Endothelial cell of umbilical vein (primary cell): ENCODE results near the gene GFER. TPM values are rescaled to one million over a fixed set of nuclear protein-coding genes. Genes with fewer than 3 reads are reported as not detected.

Source experiments
- BruUV-seq: library from RNA; stranded (reverse); fragments of 400-500 nt; replicated peaks from 2 replicates; lab custom pipeline; 2021; lab: Mats Ljungman, UMichigan
- CTCF ChIA-PET: fragments of 300-600, 350-600 bp; sonication (Branson Sonifier 250); formaldehyde crosslinking; loops from one replicate; lab custom pipeline; 2021; ENCODE audit warnings: antibody characterized with exemption, inconsistent platforms; lab: Charles Lee
- POLR2A ChIA-PET: fragments of 300-600, 350-600 bp; sonication (Branson Sonifier 250); formaldehyde crosslinking; loops from one replicate; lab custom pipeline; 2021; ENCODE audit warnings: antibody characterized with exemption, inconsistent platforms; lab: Charles Lee
- DNase-seq: peaks from one replicate; pipeline ENCODE4 v3.0.0-alpha.2; 2011; ENCODE audit warnings: low read depth, low spot score
- FAIRE-seq: peaks from 2 replicates; lab custom pipeline; 2011; peaks lifted over from hg19 to GRCh38; lab: Jason Lieb, UNC
- H2AFZ ChIP-seq: 2 replicates; pipeline ENCODE4 v1.6.0; 2012; ENCODE audit warnings: low read depth, low read length, control low read depth, inconsistent platforms
- H3K27ac ChIP-seq: 2 replicates; pipeline ENCODE4 v1.5.1; 2011; ENCODE audit warnings: low read depth, mild to moderate bottlenecking, control low read depth, low read length, moderate library complexity; ENCODE audit not compliant: insufficient read depth
- H3K27me3 ChIP-seq, 2 experiments: 2 replicates each; pipeline versions ENCODE4 v1.6.0 to v1.6.1; 2011; ENCODE audit warnings: low read length in 2 of 2, mixed read lengths in 1 of 2; ENCODE audit not compliant: control insufficient read depth in 2 of 2, insufficient read depth in 2 of 2
- H3K36me3 ChIP-seq, 2 experiments: 2 replicates in 1 of 2; 3 replicates in 1 of 2; pipeline ENCODE4 v1.5.1; 2011; ENCODE audit warnings: low read length in 2 of 2, mild to moderate bottlenecking in 1 of 2, moderate library complexity in 1 of 2; ENCODE audit not compliant: control insufficient read depth in 2 of 2, insufficient read depth in 2 of 2; ENCODE audit errors: extremely low read depth in 1 of 2
- H3K4me1 ChIP-seq: 3 replicates; pipeline ENCODE4 v1.5.1; 2011; ENCODE audit warnings: mild to moderate bottlenecking, low read length; ENCODE audit not compliant: control insufficient read depth, insufficient read depth; ENCODE audit errors: extremely low read depth
- H3K4me2 ChIP-seq: 2 replicates; pipeline ENCODE4 v1.6.1; 2011; ENCODE audit warnings: low read length, control low read depth, mixed read lengths; ENCODE audit not compliant: insufficient read depth
- H3K4me3 ChIP-seq, 3 experiments: fragments of 200-600 bp in 1 of 3; sonication (generic), shearing (Covaris generic) in 1 of 3; replicated peaks in 1 of 3; 2 replicates each; pipeline ENCODE4 v1.5.1; 2011 to 2016; ENCODE audit warnings: control low read depth in 3 of 3, low read length in 3 of 3, mild to moderate bottlenecking in 2 of 3, inconsistent platforms in 1 of 3, low read depth in 1 of 3, moderate library complexity in 1 of 3; ENCODE audit not compliant: insufficient read depth in 1 of 3
- H3K79me2 ChIP-seq: 2 replicates; pipeline ENCODE4 v1.6.0; 2012; ENCODE audit warnings: low read length, inconsistent platforms; ENCODE audit not compliant: control insufficient read depth, insufficient read depth
- H3K9ac ChIP-seq: replicated peaks from 2 replicates; pipeline ENCODE3; 2011; ENCODE audit warnings: low read length, control low read depth; ENCODE audit not compliant: insufficient read depth; ENCODE audit errors: extremely low read depth
- H3K9me1 ChIP-seq: replicated peaks from 3 replicates; pipeline ENCODE4 v1.6.0; 2011; ENCODE audit warnings: mild to moderate bottlenecking, low read length; ENCODE audit not compliant: control insufficient read depth, insufficient read depth; ENCODE audit errors: extremely low read depth
- H3K9me3 ChIP-seq: replicated peaks from 2 replicates; pipeline ENCODE4 v1.5.1; 2012; ENCODE audit warnings: low read length, inconsistent platforms; ENCODE audit not compliant: control insufficient read depth, insufficient read depth
- H4K20me1 ChIP-seq: replicated peaks from 2 replicates; pipeline ENCODE3; 2011; ENCODE audit warnings: mild to moderate bottlenecking, low read length; ENCODE audit not compliant: control insufficient read depth, insufficient read depth; ENCODE audit errors: extremely low read depth
- EZH2 ChIP-seq: IDR thresholded peaks from 2 replicates; pipeline ENCODE4 v1.6.1; 2012; ENCODE audit warnings: borderline replicate concordance, low read depth, mild to moderate bottlenecking, moderate library complexity, low read length, inconsistent platforms; ENCODE audit not compliant: severe bottlenecking
- FOS ChIP-seq: IDR thresholded peaks from 2 replicates; pipeline ENCODE4 v1.6.1; 2011; ENCODE audit warnings: mild to moderate bottlenecking, low read length, moderate library complexity, borderline replicate concordance; ENCODE audit not compliant: insufficient read depth
- GATA2 ChIP-seq: IDR thresholded peaks from 2 replicates; pipeline ENCODE4 v1.7.0; 2011; ENCODE audit warnings: low read depth, mild to moderate bottlenecking, moderate library complexity, mixed read lengths, low read length; ENCODE audit not compliant: insufficient read length, insufficient read depth
- JUN ChIP-seq: IDR thresholded peaks from 2 replicates; pipeline ENCODE4 v1.6.1; 2011; ENCODE audit warnings: borderline replicate concordance, low read depth; ENCODE audit not compliant: insufficient read length, insufficient read depth
- MYC ChIP-seq: IDR thresholded peaks from one replicate; pipeline ENCODE4 v1.6.1; 2011; ENCODE audit warnings: mild to moderate bottlenecking, low read depth, low read length
- POLR2A ChIP-seq: IDR thresholded peaks from 2 replicates; pipeline ENCODE4 v1.6.1; 2012; ENCODE audit warnings: low read depth, mild to moderate bottlenecking, control low read depth, low read length
- POLR2AphosphoS5 ChIP-seq: IDR thresholded peaks from 2 replicates; pipeline ENCODE4 v1.6.1; 2012; ENCODE audit warnings: low read depth, mild to moderate bottlenecking, control low read depth, low read length, moderate library complexity; ENCODE audit not compliant: insufficient read depth
- dilution Hi-C: fragments of 300-500 bp; cut with MboI; formaldehyde crosslinking; loops from one replicate; pipeline ENCODE4 v1.15.0; 2019; ENCODE audit warnings: low sequenced_read_pairs; ENCODE audit not compliant: extremely low pct_ligation_motif_present
- intact Hi-C: fragments of 100-400 bp; cut with micrococcal nuclease; formaldehyde crosslinking; loops from one replicate; pipeline ENCODE4 v1.10.0; 2022
- polyA plus RNA-seq, 4 experiments: library from polyadenylated mRNA; depleted of rRNA in 3 of 4; stranded (reverse) in 3 of 4; unstranded in 1 of 4; fragments of >200 nt; gene quantifications; 2 replicates each; pipeline versions ENCODE4 v1.2.1 to v1.2.3, GENCODE V29; 2011 to 2012; ENCODE audit warnings: missing spikeins in 1 of 4
- total RNA-seq: library from RNA; stranded (reverse); gene quantifications from 2 replicates; pipeline ENCODE4 v1.2.3, GENCODE V29; 2021
- TF ChIP-seq, protein P1 (sequence below): IDR thresholded peaks from 2 replicates; pipeline ENCODE4 v1.6.1; 2011; ENCODE audit not compliant: insufficient read depth, insufficient read length
- TF ChIP-seq, protein P2 (sequence below), 2 donors: IDR thresholded peaks; 1 replicate in 1 of 2; 2 replicates in 1 of 2; pipeline ENCODE4 v1.5.1; 2011; ENCODE audit warnings: low read length in 2 of 2, mild to moderate bottlenecking in 2 of 2, moderate library complexity in 2 of 2, control low read depth in 1 of 2, inconsistent platforms in 1 of 2, low read depth in 1 of 2; ENCODE audit not compliant: insufficient read depth in 1 of 2; ENCODE audit errors: extremely low read depth in 1 of 2

GFER gene
- total and polyA plus RNA-seq, 2 donors (not counting 3 experiments of a cell fraction or from before 2014, with no cell fraction given), result 13.7 to 29.9 TPM

DNA sequence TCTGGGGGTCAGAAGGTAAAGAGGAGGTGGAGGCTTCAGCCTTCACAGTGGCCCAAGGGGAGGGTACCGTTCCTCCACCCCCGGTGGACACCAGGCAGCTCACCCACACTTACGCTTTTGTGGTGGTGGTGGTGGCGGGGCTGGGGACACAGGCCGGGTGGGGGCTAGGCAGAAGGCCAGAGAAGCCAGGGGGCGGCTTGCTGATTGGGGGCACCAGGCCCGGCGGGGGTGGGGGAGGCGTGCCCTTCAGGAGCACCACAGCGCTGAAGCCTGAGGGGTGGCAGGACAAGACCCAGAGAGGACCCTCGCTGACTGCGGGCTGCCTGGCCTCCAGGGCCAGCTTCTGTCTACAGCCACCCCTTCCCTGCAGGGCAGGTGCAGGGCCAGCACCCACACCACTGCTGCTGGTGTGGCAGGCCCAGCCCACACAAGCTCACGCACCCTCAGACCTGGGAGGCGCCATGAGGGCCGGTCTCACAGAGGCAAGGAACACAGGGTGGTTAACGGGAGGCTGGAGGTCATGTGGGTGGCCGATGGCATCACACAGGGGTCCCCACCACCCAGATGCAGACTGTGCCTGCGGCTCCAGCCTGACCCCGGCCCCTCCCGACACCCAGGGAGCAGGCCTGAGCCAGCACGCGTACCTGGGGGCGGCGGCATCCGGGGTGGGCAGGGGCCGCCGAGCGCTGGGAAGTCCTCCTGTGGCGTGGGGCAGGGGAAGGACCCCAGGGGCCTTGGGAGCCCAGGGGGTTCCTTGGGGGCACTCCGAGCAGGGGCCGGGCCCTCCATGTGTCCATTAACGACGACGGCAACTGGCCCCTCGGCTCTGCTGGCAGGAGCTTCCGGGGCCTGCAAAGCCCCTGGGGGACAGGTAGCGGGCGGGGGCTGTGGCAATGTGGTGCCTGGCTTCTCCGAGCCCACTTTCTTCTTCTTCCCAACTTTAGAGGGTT lies 15.1 kb downstream of the GFER start:
- H2AFZ ChIP-seq, result no peak overlapping the region
- no peaks in the 10 kb centered on the region for H3K9me1 ChIP-seq
- DNase-seq, result no peak
- no TSS peak for BruUV-seq
- H4K20me1 ChIP-seq, result no peaks in the 10 kb centered on the region
- no peak overlapping the region for H3K9ac ChIP-seq
- ChIA-PET CTCF (no interaction called here), POLR2A (no interaction called here)
- peaks cover 15% of the 10 kb centered on the region for H3K79me2 ChIP-seq
- no peak overlapping the region for H3K27ac ChIP-seq
- no peaks in the 10 kb centered on the region for H3K27me3 ChIP-seq
- dilution Hi-C loops, result no loop called here
- no peaks in the 10 kb centered on the region for H3K9me3 ChIP-seq
- H3K4me1 ChIP-seq, result peaks cover 3% of the 10 kb centered on the region
- H3K4me3 ChIP-seq, result no peak overlapping the region
- no peak for FAIRE-seq
- intact Hi-C loops, result no loop called here
- peaks cover 0 to 53% of the 10 kb centered on the region in 2 experiments for H3K36me3 ChIP-seq
- TF ChIP-seq POLR2A (no peak), JUN (no peak), FOS (no peak), EZH2 (no peak), POLR2AphosphoS5 (no peak), GATA2 (no peak), MYC (no peak)
- TF ChIP-seq, protein P1, sequence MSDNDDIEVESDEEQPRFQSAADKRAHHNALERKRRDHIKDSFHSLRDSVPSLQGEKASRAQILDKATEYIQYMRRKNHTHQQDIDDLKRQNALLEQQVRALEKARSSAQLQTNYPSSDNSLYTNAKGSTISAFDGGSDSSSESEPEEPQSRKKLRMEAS, result no peak
- TF ChIP-seq, protein P2, sequence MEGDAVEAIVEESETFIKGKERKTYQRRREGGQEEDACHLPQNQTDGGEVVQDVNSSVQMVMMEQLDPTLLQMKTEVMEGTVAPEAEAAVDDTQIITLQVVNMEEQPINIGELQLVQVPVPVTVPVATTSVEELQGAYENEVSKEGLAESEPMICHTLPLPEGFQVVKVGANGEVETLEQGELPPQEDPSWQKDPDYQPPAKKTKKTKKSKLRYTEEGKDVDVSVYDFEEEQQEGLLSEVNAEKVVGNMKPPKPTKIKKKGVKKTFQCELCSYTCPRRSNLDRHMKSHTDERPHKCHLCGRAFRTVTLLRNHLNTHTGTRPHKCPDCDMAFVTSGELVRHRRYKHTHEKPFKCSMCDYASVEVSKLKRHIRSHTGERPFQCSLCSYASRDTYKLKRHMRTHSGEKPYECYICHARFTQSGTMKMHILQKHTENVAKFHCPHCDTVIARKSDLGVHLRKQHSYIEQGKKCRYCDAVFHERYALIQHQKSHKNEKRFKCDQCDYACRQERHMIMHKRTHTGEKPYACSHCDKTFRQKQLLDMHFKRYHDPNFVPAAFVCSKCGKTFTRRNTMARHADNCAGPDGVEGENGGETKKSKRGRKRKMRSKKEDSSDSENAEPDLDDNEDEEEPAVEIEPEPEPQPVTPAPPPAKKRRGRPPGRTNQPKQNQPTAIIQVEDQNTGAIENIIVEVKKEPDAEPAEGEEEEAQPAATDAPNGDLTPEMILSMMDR (IDR thresholded peaks at IDR 0.05; ENCODE audit: extremely low read depth in 1 of 2, insufficient read depth in 1 of 2, low read depth in 1 of 2, low read length in 2 of 2), result no peak
- no peak overlapping the region for H3K4me2 ChIP-seq
